K562 (cell line): ENCODE measurements around the gene TALDO1. TPM values are rescaled to one million over a fixed set of nuclear protein-coding genes. Genes with fewer than 3 reads are reported as not detected.
A peak's percentile ranks its signal among the peaks of the same experiment; 100 is the strongest.

Experiments
- ATAC-seq: fragments of 200-7000 bp; cut with Tn5 transposase; 3 replicates; pipeline ENCODE4 v1.9.1; 2020; ENCODE audit warnings: moderate library complexity
- BruUV-seq: library from RNA; stranded (reverse); fragments of 400-500 nt; replicated peaks from 2 replicates; lab custom pipeline; 2021; lab: Mats Ljungman, UMichigan
- CTCF ChIA-PET: fragments of 300-600 bp; formaldehyde crosslinking; extraction: SDS; loops from one replicate; lab custom pipeline; 2021; ENCODE audit warnings: low intra/inter-chr PET ratio; lab: Yijun Ruan, JAX
- POLR2A ChIA-PET: fragments of 300-600, 350-650 bp; sonication (Branson Sonifier 250); formaldehyde crosslinking; extraction: SDS; loops from one replicate; lab custom pipeline; 2021; ENCODE audit warnings: antibody characterized with exemption, inconsistent platforms; lab: Yijun Ruan, JAX
- DNase-seq, 4 experiments: peaks; one replicate each; pipeline versions ENCODE4 v3.0.0 to v3.0.0-alpha.2; 2011 to 2018; ENCODE audit warnings: low spot score in 3 of 4, mixed read lengths in 3 of 4; ENCODE audit errors: extremely low read depth in 1 of 4
- FAIRE-seq: peaks from 2 replicates; lab custom pipeline; 2011; peaks lifted over from hg19 to GRCh38; lab: Jason Lieb, UNC
- H2AFZ ChIP-seq: 2 replicates; pipeline ENCODE4 v1.6.0; 2011; ENCODE audit warnings: low read depth, low read length, control low read depth, inconsistent platforms
- H3K27ac ChIP-seq: fragments of 200-600 bp; 3 replicates; pipeline ENCODE4 v1.8.0; 2011; ENCODE audit warnings: low read depth, mild to moderate bottlenecking, control low read depth, inconsistent platforms, low read length, moderate library complexity, mixed read lengths; ENCODE audit errors: extremely low read depth
- H3K27me3 ChIP-seq, 2 experiments: fragments of 300-600 bp in 1 of 2; 2 replicates in 1 of 2; 3 replicates in 1 of 2; pipeline versions ENCODE4 v1.6.0 to v1.8.0; 2011; ENCODE audit warnings: inconsistent platforms in 2 of 2, low read length in 2 of 2, mild to moderate bottlenecking in 1 of 2, mixed read lengths in 1 of 2, moderate library complexity in 1 of 2; ENCODE audit not compliant: control insufficient read depth in 2 of 2, insufficient read depth in 2 of 2
- H3K36me3 ChIP-seq: fragments of 300-600 bp; 3 replicates; pipeline ENCODE4 v1.8.0; 2011; ENCODE audit warnings: mild to moderate bottlenecking, low read length, inconsistent platforms; ENCODE audit not compliant: control insufficient read depth, insufficient read depth
- H3K4me1 ChIP-seq, 2 experiments: fragments of 200-600 bp in 1 of 2; replicated peaks in 1 of 2; 2 replicates in 1 of 2; 3 replicates in 1 of 2; pipeline versions ENCODE4 v1.5.1 to v1.8.0; 2011; ENCODE audit warnings: inconsistent platforms in 2 of 2, low read length in 2 of 2, mild to moderate bottlenecking in 1 of 2, mixed read lengths in 1 of 2, moderate library complexity in 1 of 2; ENCODE audit not compliant: control insufficient read depth in 2 of 2, insufficient read depth in 2 of 2
- H3K4me2 ChIP-seq: 2 replicates; pipeline ENCODE4 v1.6.1; 2011; ENCODE audit warnings: low read length, control low read depth, inconsistent platforms, mixed read lengths; ENCODE audit not compliant: insufficient read depth
- H3K4me3 ChIP-seq: fragments of 200-600 bp; sonication (generic), shearing (Covaris generic); 2 replicates; pipeline ENCODE4 v1.5.1; 2016; ENCODE audit warnings: control low read depth, inconsistent platforms
- H3K79me2 ChIP-seq: fragments of 200-600 bp; 3 replicates; pipeline ENCODE4 v1.8.0; 2011; ENCODE audit warnings: low read length, inconsistent platforms; ENCODE audit not compliant: control insufficient read depth, insufficient read depth
- H3K9ac ChIP-seq, 2 experiments: 2 replicates each; pipeline versions ENCODE4 v1.6.0 to v1.6.1; 2011; ENCODE audit warnings: low read depth in 2 of 2, low read length in 2 of 2, control low read depth in 1 of 2, inconsistent platforms in 1 of 2, mild to moderate bottlenecking in 1 of 2, mixed read lengths in 1 of 2; ENCODE audit not compliant: insufficient read depth in 1 of 2
- H3K9me1 ChIP-seq: one replicate; pipeline ENCODE4 v1.6.0; 2011; ENCODE audit warnings: inconsistent platforms, mild to moderate bottlenecking, low read length, moderate library complexity; ENCODE audit not compliant: control insufficient read depth, insufficient read depth
- H3K9me3 ChIP-seq: replicated peaks from 2 replicates; pipeline ENCODE4 v1.5.1; 2011; ENCODE audit warnings: low read depth, low read length, inconsistent platforms; ENCODE audit not compliant: control insufficient read depth, insufficient read depth
- H4K20me1 ChIP-seq: replicated peaks from 2 replicates; pipeline ENCODE4 v1.6.1; 2011; ENCODE audit warnings: low read length, inconsistent platforms, mixed read lengths; ENCODE audit not compliant: control insufficient read depth, insufficient read depth
- ATF3 ChIP-seq, 2 experiments: fragments of 450-650 bp in 1 of 2; sonication (generic) in 1 of 2; formaldehyde crosslinking in 1 of 2; IDR thresholded peaks in 1 of 2; conservative IDR thresholded peaks in 1 of 2; 2 replicates each; pipeline versions ENCODE4 v1.6.1 to v1.8.1; 2016 to 2023; ENCODE audit warnings: mild to moderate bottlenecking in 2 of 2, moderate library complexity in 2 of 2, inconsistent platforms in 1 of 2, missing genetic modification reagents in 1 of 2
- CEBPB ChIP-seq: fragments of 450-650 bp; IDR thresholded peaks from 2 replicates; pipeline ENCODE4 v1.6.1; 2016; ENCODE audit warnings: missing genetic modification characterization, missing compliant biosample characterization
- CEBPG ChIP-seq, 3 experiments: fragments of 200-800 bp in 1 of 3; sonication (Bioruptor generic) in 1 of 3; sonication (generic) in 1 of 3; formaldehyde crosslinking in 1 of 3; IDR thresholded peaks in 2 of 3; conservative IDR thresholded peaks in 1 of 3; 2 replicates each; pipeline versions ENCODE4 v1.6.1 to v1.8.0; 2016 to 2022; ENCODE audit warnings: missing compliant biosample characterization in 2 of 3, missing genetic modification characterization in 2 of 3, mild to moderate bottlenecking in 1 of 3, missing genetic modification reagents in 1 of 3
- POLR2G ChIP-seq: fragments of 200-400 bp; formaldehyde crosslinking; IDR thresholded peaks from 2 replicates; pipeline ENCODE4 v1.6.1; 2017; ENCODE audit warnings: low read depth, mild to moderate bottlenecking, antibody characterized with exemption, low read length, moderate library complexity
- SNRNP70 ChIP-seq: fragments of 200-400 bp; formaldehyde crosslinking; optimal IDR thresholded peaks from 2 replicates; pipeline ENCODE3; 2017; ENCODE audit warnings: low read depth, low read length
- WGBS: fragments of 100-300 bp; shearing (Covaris generic); methylation state at CpG from one replicate; pipeline ENCODE4 v1.1.6; 2016; ENCODE audit warnings: low coverage, mixed read lengths; ENCODE audit not compliant: insufficient coverage; ENCODE audit errors: missing lambda C conversion rate; 5-methylcytosine and 5-hydroxymethylcytosine counted together
- in situ Hi-C: fragments of 300-500 bp; cut with MboI; formaldehyde crosslinking; loops from 4 replicates; pipeline ENCODE4 v1.15.0; 2018; ENCODE audit warnings: inconsistent platforms, mixed read lengths
- intact Hi-C: fragments of 100-400 bp; cut with micrococcal nuclease; formaldehyde crosslinking; loops from 2 replicates; pipeline ENCODE4 v1.14.2; 2022
- polyA plus RNA-seq, 8 experiments: library from polyadenylated mRNA; depleted of rRNA in 4 of 8; stranded (reverse) in 5 of 8; unstranded in 3 of 8; fragments of >200 nt; fragmentation: Nextera tagmentation in 2 of 8; fragmentation: Illumina TruSeq in 1 of 8; extraction: Ambion mirVana in 2 of 8; extraction: Trizol in 1 of 8; gene quantifications; 2 replicates each; pipeline versions ENCODE4 v1.2.1 to v1.2.3, GENCODE V29; 2011 to 2014; ENCODE audit warnings: inconsistent platforms in 1 of 8, missing spikeins in 1 of 8
- total RNA-seq, 7 experiments: library from RNA; depleted of rRNA in 6 of 7; stranded (reverse); fragments of >200 nt in 6 of 7; fragmentation: Illumina TruSeq in 2 of 7; extraction: Trizol in 2 of 7; gene quantifications; 2 replicates each; pipeline versions ENCODE4 v1.2.1 to v1.2.3, GENCODE V29; 2011 to 2021; ENCODE audit warnings: low replicate concordance in 1 of 7
- TF ChIP-seq, protein P1 (sequence below): sonication (generic); formaldehyde crosslinking; IDR thresholded peaks from 2 replicates; pipeline ENCODE4 v1.8.0; 2022; ENCODE audit warnings: missing genetic modification reagents, mild to moderate bottlenecking, moderate library complexity, borderline replicate concordance

The TALDO1 gene
- total and polyA plus RNA-seq, 9 of the 15 experiments (the other 6 are each of a cell fraction or from before 2014, with no cell fraction given) = 260 to 541 (median 441) TPM

DNA sequence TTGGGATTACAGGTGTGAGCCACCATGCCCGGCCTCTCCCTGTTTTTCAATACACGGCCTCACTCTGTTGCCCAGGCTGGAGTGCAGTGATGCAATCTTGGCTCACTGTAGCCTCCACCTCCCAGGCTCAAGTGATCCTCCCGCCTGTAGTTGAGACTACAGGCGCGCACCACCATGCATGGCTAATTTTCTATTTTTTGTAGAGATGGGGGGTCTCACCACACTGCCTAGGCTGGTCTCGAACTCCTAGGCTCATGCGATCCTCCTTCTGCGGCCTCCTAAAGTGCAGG lies 18.5 kb downstream of the TALDO1 start:
- H3K9me3 ChIP-seq = no peaks in the 10 kb centered on the region
- no peaks in the 10 kb centered on the region for H3K27me3 ChIP-seq
- POLR2A ChIA-PET = interaction anchor here (1.0 to 4.7 kb wide), 5 partner anchors 10 to 70 kb away, joined by 4 to 21 read pairs (median 5); partner anchors contain the start of genes DEAF1 and TMEM80
- no peak overlapping the region for H3K9ac ChIP-seq
- intact Hi-C loops (no loop called here), in situ Hi-C loops (no loop called here)
- BruUV-seq = no TSS peak
- FAIRE-seq (no peak), ATAC-seq (no peak), DNase-seq (no peak)
- 0 out of 3 replicates have a peak, but pooled peaks cover 9% of the 10 kb centered on the region for H3K79me2 ChIP-seq
- H4K20me1 ChIP-seq = peaks cover 36% of the 10 kb centered on the region
- H3K4me3 ChIP-seq = no peak overlapping the region
- peaks cover 8 to 44% of the 10 kb centered on the region in 2 experiments; a peak in 4 of 5 replicates for H3K4me1 ChIP-seq
- H3K4me2 ChIP-seq = no peak overlapping the region
- no peak overlapping the region for H2AFZ ChIP-seq
- peaks cover 81% of the 10 kb centered on the region for H3K36me3 ChIP-seq
- no peak overlapping the region for H3K27ac ChIP-seq
- CTCF ChIA-PET = interaction anchor here (1.5 kb wide), 1 partner anchor 38 kb away, joined by 8 read pairs; no protein-coding TSS in a partner anchor
- WGBS = 95% methylated on average over 8 of the region's 8 CpGs
- peaks cover 6% of the 10 kb centered on the region for H3K9me1 ChIP-seq
- TF ChIP-seq ATF3 (IDR thresholded peaks at IDR 0.05) = peak; percentile 66
- TF ChIP-seq ATF3 (CRISPR knock-in tag; conservative IDR thresholded peaks at IDR 0.05) = no peak
- TF ChIP-seq SNRNP70 = no peak
- peak; percentile 11; the same call in 1 of the 2 replicates for TF ChIP-seq POLR2G
- TF ChIP-seq CEBPB (tag) = peak; percentile 43; the same call in 1 of the 2 replicates
- TF ChIP-seq, protein P1, sequence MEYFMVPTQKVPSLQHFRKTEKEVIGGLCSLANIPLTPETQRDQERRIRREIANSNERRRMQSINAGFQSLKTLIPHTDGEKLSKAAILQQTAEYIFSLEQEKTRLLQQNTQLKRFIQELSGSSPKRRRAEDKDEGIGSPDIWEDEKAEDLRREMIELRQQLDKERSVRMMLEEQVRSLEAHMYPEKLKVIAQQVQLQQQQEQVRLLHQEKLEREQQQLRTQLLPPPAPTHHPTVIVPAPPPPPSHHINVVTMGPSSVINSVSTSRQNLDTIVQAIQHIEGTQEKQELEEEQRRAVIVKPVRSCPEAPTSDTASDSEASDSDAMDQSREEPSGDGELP (CRISPR knock-in tag) = no peak
- no peak; the same call in 1 of the 2 replicates for TF ChIP-seq CEBPG (CRISPR knock-in tag; IDR thresholded peaks at IDR 0.05)
- peak; percentile 18 to 26; a peak in 1 of 4 replicates for TF ChIP-seq CEBPG (tag; conservative IDR thresholded peaks at IDR 0.05 in 1 of 2, IDR thresholded peaks at IDR 0.05 in 1 of 2)
- TF ChIP-seq, all 486 proteins: peak for 4
